Natural killer cell (primary cell): ENCODE results near the gene RAB18. TPM values are rescaled to one million over a fixed set of nuclear protein-coding genes. Genes with fewer than 3 reads are reported as not detected.

Experiments
- ATAC-seq, 3 donors: fragments of 150-1000 bp in 2 of 3; fragments of 200-7000 bp in 1 of 3; cut with Tn5 transposase; 1 replicate in 1 of 3; 2 replicates in 2 of 3; pipeline ENCODE4 v1.10.0; 2021; ENCODE audit warnings: mild to moderate bottlenecking in 2 of 3, moderate library complexity in 2 of 3
- DNase-seq, 2 donors: peaks; one replicate each; pipeline versions ENCODE4 v3.0.0 to v3.0.0-alpha.2; 2013 to 2021; ENCODE audit warnings: mixed read lengths in 1 of 2
- H3K27ac ChIP-seq: one replicate; pipeline ENCODE4 v1.5.1; 2013; ENCODE audit warnings: mild to moderate bottlenecking, low read length
- H3K27me3 ChIP-seq: one replicate; pipeline ENCODE4 v1.6.1; 2013; ENCODE audit warnings: low read length; ENCODE audit not compliant: control insufficient read depth, insufficient read depth
- H3K36me3 ChIP-seq: one replicate; pipeline ENCODE4 v1.6.1; 2013; ENCODE audit warnings: low read length; ENCODE audit not compliant: control insufficient read depth, insufficient read depth
- H3K4me1 ChIP-seq: one replicate; pipeline ENCODE4 v1.6.1; 2013; ENCODE audit warnings: low read length; ENCODE audit not compliant: control insufficient read depth, insufficient read depth
- H3K4me3 ChIP-seq: one replicate; pipeline ENCODE4 v1.5.1; 2013; ENCODE audit warnings: low read length
- H3K9me3 ChIP-seq: one replicate; pipeline ENCODE4 v1.6.1; 2013; ENCODE audit warnings: low read length; ENCODE audit not compliant: control insufficient read depth, insufficient read depth
- H3K27ac Mint-ChIP-seq, 2 donors: one replicate each; pipeline ENCODE4 v1.8.0; 2022; ENCODE audit warnings: mild to moderate bottlenecking in 2 of 2, mixed read lengths in 2 of 2, moderate library complexity in 1 of 2
- H3K27me3 Mint-ChIP-seq, 2 donors: one replicate each; pipeline ENCODE4 v1.8.0; 2022; ENCODE audit warnings: low read depth in 2 of 2, mixed read lengths in 2 of 2
- H3K36me3 Mint-ChIP-seq: one replicate; pipeline ENCODE4 v1.8.0; 2022; ENCODE audit warnings: mixed read lengths
- H3K4me1 Mint-ChIP-seq, 2 donors: one replicate each; pipeline ENCODE4 v1.8.0; 2022; ENCODE audit warnings: mixed read lengths in 2 of 2
- H3K4me3 Mint-ChIP-seq: one replicate; pipeline ENCODE4 v1.8.0; 2022; ENCODE audit warnings: mild to moderate bottlenecking, moderate library complexity, mixed read lengths
- H3K9me3 Mint-ChIP-seq, 2 donors: one replicate each; pipeline ENCODE4 v1.8.0; 2022; ENCODE audit warnings: mixed read lengths in 2 of 2
- CTCF ChIP-seq: fragments of 200-600 bp; IDR thresholded peaks from one replicate; pipeline ENCODE4 v1.8.0; 2022; ENCODE audit warnings: antibody characterized with exemption
- WGBS: methylation state at CpG from one replicate; pipeline ENCODE4 v1.1.7; 2013; ENCODE audit warnings: missing lambda C conversion rate; ENCODE audit not compliant: insufficient coverage; 5-methylcytosine and 5-hydroxymethylcytosine counted together
- intact Hi-C: fragments of 100-400 bp; cut with micrococcal nuclease; formaldehyde crosslinking; loops from one replicate; pipeline ENCODE4 v1.14.2; 2022
- total RNA-seq, 4 donors: library from RNA; stranded (reverse); fragments of 120-200 nt in 1 of 4; gene quantifications; one replicate each; pipeline versions ENCODE4 v1.2.3 to v1.2.4, GENCODE V29; 2013 to 2022

Gene RAB18
- total RNA-seq, 3 donors from 2014 or later (not counting 1 experiment from before 2014, with no cell fraction given): 122 to 132 (median 122) TPM

GRCh38 chr10:27470885-27471284, 33.2 kb upstream of the RAB18 start:
- Histone ChIP-seq H3K27me3 (peaks cover 3% of the 10 kb centered on the region), H3K9me3 (no peaks in the 10 kb centered on the region), H3K4me3 (no peak overlapping the region), H3K4me1 (peaks cover 1% of the 10 kb centered on the region), H3K36me3 (no peaks in the 10 kb centered on the region), H3K27ac (no peak overlapping the region)
- no peak for ATAC-seq
- no peak for TF ChIP-seq CTCF
- H3K27me3 Mint-ChIP-seq: peaks cover 7 to 15% of the 10 kb centered on the region in 2 donors
- intact Hi-C loops: no loop called here
- H3K4me3 Mint-ChIP-seq: no peak overlapping the region
- no peak for DNase-seq
- no peaks in the 10 kb centered on the region for H3K4me1 Mint-ChIP-seq
- H3K27ac Mint-ChIP-seq: no peak overlapping the region
- 78% methylated on average over 5 of the region's 5 CpGs for WGBS
- no peaks in the 10 kb centered on the region for H3K9me3 Mint-ChIP-seq
- no peaks in the 10 kb centered on the region for H3K36me3 Mint-ChIP-seq

- no peak overlapping the region for H3K27ac Mint-ChIP-seq
- ATAC-seq (no peak), DNase-seq (no peak)
- Histone ChIP-seq H3K27me3 (peaks cover 3% of the 10 kb centered on the region), H3K36me3 (no peaks in the 10 kb centered on the region), H3K4me3 (no peak overlapping the region), H3K9me3 (no peaks in the 10 kb centered on the region), H3K4me1 (no peaks in the 10 kb centered on the region), H3K27ac (no peak overlapping the region)
- 86% methylated on average over 4 of the region's 4 CpGs for WGBS
- H3K4me3 Mint-ChIP-seq: no peak overlapping the region
- no peak for TF ChIP-seq CTCF
- intact Hi-C loops: no loop called here
- no peaks in the 10 kb centered on the region for H3K4me1 Mint-ChIP-seq
- H3K36me3 Mint-ChIP-seq: no peaks in the 10 kb centered on the region
- peaks cover 7% of the 10 kb centered on the region in 2 donors for H3K27me3 Mint-ChIP-seq
- no peaks in the 10 kb centered on the region for H3K9me3 Mint-ChIP-seq
These were observed 29.4 kb upstream of the RAB18 start for GRCh38 chr10:27474741-27475140.

DNA sequence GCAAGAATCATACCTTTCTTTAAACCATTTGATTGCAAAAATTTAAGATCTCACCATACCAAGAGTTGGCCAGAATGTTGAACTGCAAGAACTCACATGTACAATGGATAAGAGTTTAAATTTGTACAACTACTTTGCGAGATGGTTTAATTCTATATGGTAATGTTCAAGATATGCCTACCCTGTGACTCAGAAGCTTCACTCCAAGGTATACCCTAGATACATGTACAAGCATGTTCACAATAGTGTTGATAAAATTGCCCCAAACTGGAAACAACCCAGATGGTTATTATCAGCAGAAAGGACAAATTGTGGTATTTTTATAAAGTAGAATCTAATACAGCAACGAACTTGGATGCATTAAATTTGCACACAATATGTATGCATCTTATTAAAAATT, 25.1 kb upstream of the RAB18 start:
- no peak overlapping the region for H3K27ac Mint-ChIP-seq
- H3K4me3 Mint-ChIP-seq: no peak overlapping the region
- 55% methylated on average over 2 of the region's 2 CpGs for WGBS
- no peaks in the 10 kb centered on the region for H3K4me1 Mint-ChIP-seq
- H3K9me3 ChIP-seq: no peaks in the 10 kb centered on the region
- intact Hi-C loops: no loop called here
- no peaks in the 10 kb centered on the region for H3K9me3 Mint-ChIP-seq
- no peaks in the 10 kb centered on the region for H3K36me3 Mint-ChIP-seq
- H3K36me3 ChIP-seq: no peaks in the 10 kb centered on the region
- no peak for TF ChIP-seq CTCF
- H3K27ac ChIP-seq: no peak overlapping the region
- DNase-seq (no peak), ATAC-seq (no peak)
- peaks cover 4 to 8% of the 10 kb centered on the region in 2 donors for H3K27me3 Mint-ChIP-seq
- H3K4me3 ChIP-seq: no peak overlapping the region
- H3K27me3 ChIP-seq: peaks cover 3% of the 10 kb centered on the region
- H3K4me1 ChIP-seq: no peaks in the 10 kb centered on the region

DNA sequence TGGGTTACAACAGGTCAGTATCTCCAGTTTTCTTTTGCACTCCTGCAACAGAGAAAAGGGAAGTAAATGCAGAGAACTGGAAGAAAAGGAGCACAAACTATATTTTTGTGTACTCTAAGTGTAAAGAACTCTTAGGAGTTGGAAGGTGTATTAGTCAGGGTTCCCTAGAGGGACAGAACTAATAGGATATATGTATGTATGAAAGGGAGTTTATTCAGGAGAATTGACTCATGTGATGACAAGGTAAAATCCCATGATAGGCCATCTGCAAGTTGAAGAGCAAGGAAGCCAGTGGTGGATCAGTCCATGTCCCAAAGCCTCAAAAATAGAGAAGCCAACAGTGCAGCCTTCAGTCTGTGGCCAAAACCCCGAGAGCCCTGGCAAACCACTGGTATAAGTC, 22.6 kb upstream of the RAB18 start:
- Histone ChIP-seq H3K27me3 (no peaks in the 10 kb centered on the region), H3K27ac (no peak overlapping the region), H3K4me3 (no peak overlapping the region), H3K9me3 (no peaks in the 10 kb centered on the region), H3K4me1 (no peaks in the 10 kb centered on the region), H3K36me3 (no peaks in the 10 kb centered on the region)
- H3K36me3 Mint-ChIP-seq: no peaks in the 10 kb centered on the region
- H3K9me3 Mint-ChIP-seq: no peaks in the 10 kb centered on the region
- peaks cover 12 to 23% of the 10 kb centered on the region in 2 donors for H3K27me3 Mint-ChIP-seq
- ATAC-seq (no peak), DNase-seq (no peak)
- H3K27ac Mint-ChIP-seq: no peak overlapping the region
- 41% methylated on average over 1 of the region's 1 CpG for WGBS
- TF ChIP-seq CTCF: no peak
- H3K4me3 Mint-ChIP-seq: no peak overlapping the region
- intact Hi-C loops: no loop called here
- H3K4me1 Mint-ChIP-seq: no peaks in the 10 kb centered on the region
